Limb (tissue), 2 donors: ENCODE measurements around the gene TPRG1L.
"Not testable (repeated sequence)": the region's sequence is repeated elsewhere in the genome, so short reads cannot be mapped to it uniquely, and the experiment has no call there.

ENCODE experiments used
- DNase-seq, 2 donors: peaks; one replicate each; pipeline ENCODE4 v3.0.0-alpha.2; 2016; ENCODE audit errors: extremely low spot score in 2 of 2

Gene TPRG1L

GRCh38 chr1:3624200-3625136 lies at the start of gene TPRG1L:
TPRG1L (plus strand) TSS chr1:3625015; CDS start chr1:3625073, 58 bp downstream.
- DNase-seq = peak; percentile 98 to 99

- not testable (repeated sequence) for DNase-seq
These were observed 49.3 kb upstream of the TPRG1L start for GRCh38 chr1:3575515-3575914.

- DNase-seq = no peak
These were observed 48.8 kb upstream of the TPRG1L start for GRCh38 chr1:3575993-3576392.

GRCh38 chr1:3577300-3577699 lies 47.5 kb upstream of the TPRG1L start:
- DNase-seq = peak; percentile 49 to 70

- DNase-seq = no peak
These were observed 46.9 kb upstream of the TPRG1L start for GRCh38 chr1:3577711-3578432.

GRCh38 chr1:3578433-3578805 lies 46.4 kb upstream of the TPRG1L start:
- no peak for DNase-seq

- DNase-seq = no peak
These were observed 45.9 kb upstream of the TPRG1L start for GRCh38 chr1:3578906-3579305.

GRCh38 chr1:3579626-3580025 lies 45.2 kb upstream of the TPRG1L start:
- no peak for DNase-seq

- DNase-seq = no peak
These were observed 44.6 kb upstream of the TPRG1L start for GRCh38 chr1:3580231-3580630.

GRCh38 chr1:3581296-3582036 lies 43.3 kb upstream of the TPRG1L start:
- DNase-seq = no peak

- DNase-seq = not testable (repeated sequence)
These were observed 41.1 kb upstream of the TPRG1L start for GRCh38 chr1:3583751-3584150.

GRCh38 chr1:3584915-3585314 lies 39.9 kb upstream of the TPRG1L start:
- no peak for DNase-seq

GRCh38 chr1:3585353-3585868 lies 39.4 kb upstream of the TPRG1L start:
- not testable (repeated sequence) for DNase-seq

GRCh38 chr1:3585940-3586568 lies 38.8 kb upstream of the TPRG1L start:
- DNase-seq = no peak

- DNase-seq = no peak
These were observed 37.6 kb upstream of the TPRG1L start for GRCh38 chr1:3586986-3587759.

- DNase-seq = no peak
These were observed 36.4 kb upstream of the TPRG1L start for GRCh38 chr1:3588395-3588794.

- DNase-seq = no peak
These were observed 34.6 kb upstream of the TPRG1L start for GRCh38 chr1:3590139-3590763.

- no peak for DNase-seq
These were observed 33.6 kb upstream of the TPRG1L start for GRCh38 chr1:3590951-3591865.

GRCh38 chr1:3593334-3593733 lies 31.5 kb upstream of the TPRG1L start:
- DNase-seq = no peak
